Choroid plexus epithelial cell (primary cell): ENCODE results near the gene TLR10.

Experiments used
- DNase-seq: peaks from one replicate; pipeline ENCODE4 v3.0.0-alpha.2; 2010; ENCODE audit warnings: low read depth
- H3K4me3 ChIP-seq: 2 replicates; pipeline ENCODE4 v1.5.1; 2011; ENCODE audit warnings: low read depth, mild to moderate bottlenecking, control low read depth, low read length, moderate library complexity
- TF ChIP-seq, protein P1 (sequence below): conservative IDR thresholded peaks from 2 replicates; pipeline ENCODE4 v1.5.1; 2011; ENCODE audit warnings: low read depth, mild to moderate bottlenecking, control low read depth, inconsistent platforms, low read length, moderate library complexity

The TLR10 gene

GRCh38 chr4:38795087-38795486, 12.3 kb upstream of the TLR10 start:
- TF ChIP-seq, protein P1, sequence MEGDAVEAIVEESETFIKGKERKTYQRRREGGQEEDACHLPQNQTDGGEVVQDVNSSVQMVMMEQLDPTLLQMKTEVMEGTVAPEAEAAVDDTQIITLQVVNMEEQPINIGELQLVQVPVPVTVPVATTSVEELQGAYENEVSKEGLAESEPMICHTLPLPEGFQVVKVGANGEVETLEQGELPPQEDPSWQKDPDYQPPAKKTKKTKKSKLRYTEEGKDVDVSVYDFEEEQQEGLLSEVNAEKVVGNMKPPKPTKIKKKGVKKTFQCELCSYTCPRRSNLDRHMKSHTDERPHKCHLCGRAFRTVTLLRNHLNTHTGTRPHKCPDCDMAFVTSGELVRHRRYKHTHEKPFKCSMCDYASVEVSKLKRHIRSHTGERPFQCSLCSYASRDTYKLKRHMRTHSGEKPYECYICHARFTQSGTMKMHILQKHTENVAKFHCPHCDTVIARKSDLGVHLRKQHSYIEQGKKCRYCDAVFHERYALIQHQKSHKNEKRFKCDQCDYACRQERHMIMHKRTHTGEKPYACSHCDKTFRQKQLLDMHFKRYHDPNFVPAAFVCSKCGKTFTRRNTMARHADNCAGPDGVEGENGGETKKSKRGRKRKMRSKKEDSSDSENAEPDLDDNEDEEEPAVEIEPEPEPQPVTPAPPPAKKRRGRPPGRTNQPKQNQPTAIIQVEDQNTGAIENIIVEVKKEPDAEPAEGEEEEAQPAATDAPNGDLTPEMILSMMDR = no peak
- no peak overlapping the region for H3K4me3 ChIP-seq
- no peak for DNase-seq

GRCh38 chr4:38794051-38794450, 11.3 kb upstream of the TLR10 start:
- no peak for DNase-seq
- TF ChIP-seq, protein P1 = no peak
- H3K4me3 ChIP-seq = no peak overlapping the region

- no peak for DNase-seq
- TF ChIP-seq, protein P1 = no peak
Observed at GRCh38 chr4:38791010-38791409, 8.2 kb upstream of the TLR10 start.

DNA sequence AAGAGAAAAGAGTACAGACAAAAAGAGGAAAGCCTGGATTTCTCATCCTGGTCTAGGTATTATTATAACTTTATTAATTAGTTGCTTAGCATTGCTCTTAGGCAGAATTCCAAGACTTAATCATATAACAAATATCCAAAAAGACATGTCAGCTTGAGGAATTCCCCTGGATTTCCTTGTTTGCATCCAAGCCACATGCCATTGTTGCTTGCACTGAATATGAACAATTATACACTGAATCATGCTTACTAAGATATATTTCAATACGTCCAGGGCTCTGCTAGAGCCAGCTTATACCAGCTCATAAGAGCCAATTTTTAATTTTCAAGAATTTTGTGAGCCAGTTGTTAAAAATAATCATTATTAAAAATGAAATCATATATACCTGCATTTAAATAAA, 5.5 kb upstream of the TLR10 start:
- TF ChIP-seq, protein P1 = no peak
- H3K4me3 ChIP-seq = no peak overlapping the region
- peak; percentile 9 for DNase-seq

More at GRCh38 chr4:38791010-38791409, 8.2 kb upstream of the TLR10 start:
- no peak overlapping the region for H3K4me3 ChIP-seq

GRCh38 chr4:38787693-38788092, 4.9 kb upstream of the TLR10 start:
- DNase-seq = no peak
- no peak overlapping the region for H3K4me3 ChIP-seq
- TF ChIP-seq, protein P1 = no peak

DNA sequence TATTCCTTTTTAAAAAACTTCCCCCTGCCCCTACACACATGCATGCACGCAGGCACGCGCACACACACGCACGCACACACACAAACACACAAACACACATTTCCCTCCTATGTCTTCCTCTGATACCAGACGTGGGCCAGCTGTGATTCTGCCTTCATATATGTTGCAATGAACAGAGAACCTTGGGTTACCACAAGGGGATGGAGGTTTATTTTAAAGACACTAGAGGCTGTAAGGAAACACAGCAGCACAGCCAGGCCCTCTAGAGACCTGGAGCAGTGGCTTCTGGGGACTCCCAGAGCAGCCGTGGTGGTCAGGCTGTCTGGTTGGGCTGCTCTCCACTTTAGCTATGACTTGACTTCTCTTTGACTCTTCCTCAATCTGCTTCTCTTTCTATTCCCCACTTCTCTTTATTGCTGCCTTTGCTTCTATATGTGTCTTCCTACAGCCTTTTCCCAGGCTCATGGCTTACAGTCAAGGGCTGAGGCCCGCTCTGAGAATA, 3.2 kb upstream of the TLR10 start:
- DNase-seq = no peak
- no peak overlapping the region for H3K4me3 ChIP-seq
- TF ChIP-seq, protein P1 = no peak

DNA sequence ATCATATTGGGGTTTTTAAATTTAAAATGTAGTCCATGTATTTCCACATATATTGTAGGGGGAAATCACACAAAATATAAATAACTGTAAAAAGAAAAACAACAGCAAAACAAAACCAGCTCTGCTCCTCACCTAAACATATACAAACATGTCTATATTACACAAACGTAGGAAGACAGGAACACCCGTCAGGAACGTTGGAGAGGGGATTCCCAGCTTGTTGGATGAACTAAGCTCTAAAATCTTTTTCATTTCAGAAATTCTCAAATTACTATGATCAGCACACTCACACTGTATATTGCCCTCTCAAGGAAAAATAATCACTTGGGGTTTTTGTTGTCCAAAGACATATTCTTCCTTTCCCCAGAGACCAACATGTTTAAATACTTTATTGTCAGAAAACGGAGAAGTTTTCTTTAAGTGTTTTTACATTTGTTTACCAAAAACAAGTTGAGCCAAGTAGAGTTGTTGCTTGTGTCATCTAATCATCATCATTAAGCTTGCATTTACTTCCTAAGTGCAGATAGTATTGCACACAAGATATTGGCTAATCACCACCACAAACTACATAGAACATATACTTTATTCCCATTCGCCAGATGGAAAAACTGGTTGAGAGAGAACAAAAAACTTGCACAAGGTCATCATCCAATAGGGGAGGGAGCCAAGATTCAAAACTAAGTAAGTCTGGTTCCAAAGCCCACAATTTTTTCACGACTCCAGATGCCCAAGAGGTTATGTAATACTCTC, 2.4 kb upstream of the TLR10 start:
- no peak overlapping the region for H3K4me3 ChIP-seq
- no peak for DNase-seq
- TF ChIP-seq, protein P1 = no peak
